ENCODE measurements around the gene NAPSA.

NAPSA gene

GRCh38 chr19:50320596-50320995 is 44.8 kb downstream of the NAPSA start:
- TF ChIP-seq, protein P1, sequence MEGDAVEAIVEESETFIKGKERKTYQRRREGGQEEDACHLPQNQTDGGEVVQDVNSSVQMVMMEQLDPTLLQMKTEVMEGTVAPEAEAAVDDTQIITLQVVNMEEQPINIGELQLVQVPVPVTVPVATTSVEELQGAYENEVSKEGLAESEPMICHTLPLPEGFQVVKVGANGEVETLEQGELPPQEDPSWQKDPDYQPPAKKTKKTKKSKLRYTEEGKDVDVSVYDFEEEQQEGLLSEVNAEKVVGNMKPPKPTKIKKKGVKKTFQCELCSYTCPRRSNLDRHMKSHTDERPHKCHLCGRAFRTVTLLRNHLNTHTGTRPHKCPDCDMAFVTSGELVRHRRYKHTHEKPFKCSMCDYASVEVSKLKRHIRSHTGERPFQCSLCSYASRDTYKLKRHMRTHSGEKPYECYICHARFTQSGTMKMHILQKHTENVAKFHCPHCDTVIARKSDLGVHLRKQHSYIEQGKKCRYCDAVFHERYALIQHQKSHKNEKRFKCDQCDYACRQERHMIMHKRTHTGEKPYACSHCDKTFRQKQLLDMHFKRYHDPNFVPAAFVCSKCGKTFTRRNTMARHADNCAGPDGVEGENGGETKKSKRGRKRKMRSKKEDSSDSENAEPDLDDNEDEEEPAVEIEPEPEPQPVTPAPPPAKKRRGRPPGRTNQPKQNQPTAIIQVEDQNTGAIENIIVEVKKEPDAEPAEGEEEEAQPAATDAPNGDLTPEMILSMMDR (IDR thresholded peaks at IDR 0.05; ENCODE audit: low read depth, low read length), result no peak

DNA sequence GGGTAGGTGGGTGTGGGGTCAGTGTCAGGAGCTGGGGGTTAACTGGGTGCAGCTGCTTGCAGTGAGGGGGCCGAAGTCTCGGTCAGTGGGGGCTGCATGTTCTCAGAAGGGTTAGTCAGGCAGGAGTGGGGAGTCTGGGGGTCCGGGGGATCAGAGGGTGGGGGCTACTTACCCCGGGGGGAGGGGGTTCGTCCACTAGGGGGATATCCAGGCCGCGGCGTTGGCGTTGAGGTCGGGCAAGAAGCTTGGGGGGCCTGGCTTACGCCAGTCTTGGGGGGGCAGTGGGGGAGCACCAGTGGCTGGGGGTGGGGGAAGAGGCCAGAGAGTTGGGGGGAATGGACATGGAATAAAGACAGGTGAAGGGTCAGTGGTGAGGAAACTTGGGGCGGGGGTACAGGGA is 45.4 kb downstream of the NAPSA start:
- TF ChIP-seq, protein P1 (IDR thresholded peaks at IDR 0.05; ENCODE audit: low read depth, low read length), result no peak

More at GRCh38 chr19:50320596-50320995, 44.8 kb downstream of the NAPSA start:
- no peak for DNase-seq (ENCODE audit: extremely low read depth, low read depth)

GRCh38 chr19:50319156-50319555 is 46.3 kb downstream of the NAPSA start:
- TF ChIP-seq, protein P1 (IDR thresholded peaks at IDR 0.05; ENCODE audit: low read depth, low read length), result no peak
- no peak for DNase-seq (ENCODE audit: extremely low read depth, low read depth)

More for the DNA sequence above, 45.4 kb downstream of the NAPSA start:
- no peak for DNase-seq (ENCODE audit: extremely low read depth, low read depth)

DNA sequence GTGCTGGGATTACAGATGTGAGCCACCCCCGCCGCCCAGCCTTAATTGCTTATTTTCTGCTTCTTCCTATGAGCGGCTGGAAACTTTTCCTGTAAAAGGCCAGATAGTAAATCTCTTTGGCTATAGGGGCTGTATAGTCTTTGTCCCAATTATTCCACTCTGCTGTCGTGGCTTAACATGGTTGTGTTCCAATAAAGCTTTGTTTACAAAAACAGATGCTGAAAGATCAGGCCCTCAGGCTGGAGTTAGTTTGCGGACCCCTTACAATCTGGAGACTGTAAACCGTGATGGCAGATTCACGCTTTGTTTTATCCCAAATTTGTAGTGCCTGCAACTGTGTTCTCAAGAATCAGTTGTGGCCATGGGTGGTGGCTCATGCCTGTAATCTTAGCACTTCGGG is 47.0 kb downstream of the NAPSA start:
- TF ChIP-seq, protein P1 (IDR thresholded peaks at IDR 0.05; ENCODE audit: low read depth, low read length), result no peak

GRCh38 chr19:50317115-50317514 is 48.3 kb downstream of the NAPSA start:
- TF ChIP-seq, protein P1 (IDR thresholded peaks at IDR 0.05; ENCODE audit: low read depth, low read length), result no peak
- no peak for DNase-seq (ENCODE audit: extremely low read depth, low read depth)

More for the DNA sequence above, 47.0 kb downstream of the NAPSA start:
- DNase-seq (ENCODE audit: extremely low read depth, low read depth), result no peak

DNA sequence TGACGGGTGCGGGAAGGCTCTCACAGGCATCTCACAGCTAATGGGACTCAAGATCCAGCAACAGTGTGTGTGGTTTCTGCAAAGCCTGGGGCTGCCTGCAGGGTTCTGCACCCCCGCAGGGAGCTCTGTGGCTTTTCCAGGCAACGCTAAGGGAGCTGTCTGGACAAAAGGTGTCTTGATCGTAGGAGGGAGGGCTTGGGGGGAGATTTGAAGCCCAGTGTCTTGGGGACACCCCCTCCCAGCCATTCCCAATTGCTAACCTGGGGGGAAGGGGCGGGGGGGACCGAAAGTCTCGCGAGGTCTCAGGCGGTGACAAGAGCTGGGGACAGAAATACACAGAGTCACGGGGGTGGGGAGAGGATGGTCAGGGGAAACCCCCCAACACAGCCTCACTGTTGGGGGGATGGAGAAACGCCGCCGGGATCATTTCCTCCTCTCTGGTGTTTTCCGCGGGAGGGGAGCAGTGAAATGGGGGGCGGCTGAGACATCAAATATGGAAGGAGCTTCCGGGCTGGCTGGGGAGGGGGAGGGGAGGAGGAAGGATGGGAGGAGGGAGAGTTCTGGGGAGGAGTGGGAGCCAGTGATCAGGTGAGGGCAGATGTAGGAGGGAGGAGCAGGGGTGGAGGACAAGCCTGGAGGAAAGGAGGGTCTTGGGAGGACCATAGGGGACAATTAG is 49.5 kb downstream of the NAPSA start:
- no peak for DNase-seq (ENCODE audit: extremely low read depth, low read depth)
- TF ChIP-seq, protein P1 (IDR thresholded peaks at IDR 0.05; ENCODE audit: low read depth, low read length), result no peak

DNA sequence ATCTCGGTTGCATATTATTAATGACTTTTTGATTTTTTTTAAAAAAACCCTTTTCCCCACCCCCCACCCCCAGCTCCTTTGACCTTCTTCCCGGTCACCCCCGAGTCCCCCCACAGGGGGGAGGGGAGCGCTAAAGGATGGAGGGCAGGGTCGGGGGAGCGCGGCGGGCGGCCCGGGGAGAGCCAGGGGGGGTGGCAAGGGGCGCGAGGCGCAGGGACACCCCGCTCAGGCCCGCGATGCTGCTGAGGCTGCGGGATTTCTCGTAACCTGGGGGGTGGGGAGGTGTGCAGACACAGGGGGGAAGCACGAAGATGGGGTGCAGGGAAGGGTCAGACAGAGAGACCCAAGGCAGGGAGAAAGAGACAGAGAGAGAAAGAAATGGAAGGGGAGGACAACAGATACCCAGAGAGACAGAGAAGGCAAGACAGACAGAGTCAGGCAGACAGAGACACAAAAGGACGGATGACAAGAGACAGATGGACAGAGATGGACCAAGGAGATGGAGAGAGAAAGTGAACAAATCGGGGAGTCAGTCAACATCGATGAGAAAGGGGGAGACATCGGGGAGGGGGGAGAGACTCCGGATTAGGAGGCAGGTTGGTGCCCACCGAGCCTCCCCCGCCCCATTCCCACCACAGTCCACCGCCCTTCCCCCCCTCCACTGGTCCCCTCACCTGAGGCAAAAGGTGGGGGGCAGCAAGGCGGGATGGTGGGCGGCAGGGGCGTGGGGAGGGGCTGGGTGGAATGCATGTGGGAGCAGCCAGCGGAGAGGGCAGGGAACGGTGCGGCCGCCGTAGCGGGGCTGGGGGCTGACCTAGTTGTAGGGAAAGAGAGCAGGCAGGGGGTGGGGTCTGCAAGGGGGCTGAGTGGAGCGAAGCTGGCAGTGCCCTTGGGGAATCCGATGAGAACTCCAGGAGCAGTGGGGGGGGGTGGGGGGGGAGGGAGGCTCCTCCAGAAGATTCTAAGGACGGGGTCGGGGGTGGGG is 50.4 kb downstream of the NAPSA start:
- TF ChIP-seq, protein P1 (IDR thresholded peaks at IDR 0.05; ENCODE audit: low read depth, low read length), result no peak
- no peak for DNase-seq (ENCODE audit: extremely low read depth, low read depth)
